Astrocyte of the spinal cord (primary cell): ENCODE data around the gene CEP95.
"Not testable (repeated sequence)": the region's sequence is repeated elsewhere in the genome, so short reads cannot be mapped to it uniquely, and the experiment has no call there.

Source experiments
- DNase-seq: peaks from one replicate; pipeline ENCODE4 v3.0.0; 2011; ENCODE audit warnings: low read depth, low spot score
- H3K4me3 ChIP-seq: 2 replicates; pipeline ENCODE4 v1.5.1; 2011; ENCODE audit warnings: low read depth, mild to moderate bottlenecking, low read length, moderate library complexity
- CTCF ChIP-seq: IDR thresholded peaks from 2 replicates; pipeline ENCODE4 v1.5.1; 2012; ENCODE audit warnings: low read depth, mild to moderate bottlenecking, low read length, inconsistent platforms
- in situ Hi-C: cut with HindIII; loops from 2 replicates; pipeline ENCODE4 v1.10.0; 2017; ENCODE audit warnings: low sequenced_read_pairs

CEP95 gene

GRCh38 chr17:64573214-64573613 is 66.4 kb downstream of the CEP95 start:
- no peak for DNase-seq
- in situ Hi-C loops: no loop called here
- no peak for TF ChIP-seq CTCF
- H3K4me3 ChIP-seq: no peak overlapping the region

GRCh38 chr17:64574646-64575045 is 67.9 kb downstream of the CEP95 start:
- DNase-seq: no peak
- in situ Hi-C loops: no loop called here
- TF ChIP-seq CTCF: no peak
- H3K4me3 ChIP-seq: no peak overlapping the region

GRCh38 chr17:64575431-64575830 is 68.7 kb downstream of the CEP95 start:
- no peak for TF ChIP-seq CTCF
- H3K4me3 ChIP-seq: no peak overlapping the region
- no peak for DNase-seq
- in situ Hi-C loops: no loop called here

DNA sequence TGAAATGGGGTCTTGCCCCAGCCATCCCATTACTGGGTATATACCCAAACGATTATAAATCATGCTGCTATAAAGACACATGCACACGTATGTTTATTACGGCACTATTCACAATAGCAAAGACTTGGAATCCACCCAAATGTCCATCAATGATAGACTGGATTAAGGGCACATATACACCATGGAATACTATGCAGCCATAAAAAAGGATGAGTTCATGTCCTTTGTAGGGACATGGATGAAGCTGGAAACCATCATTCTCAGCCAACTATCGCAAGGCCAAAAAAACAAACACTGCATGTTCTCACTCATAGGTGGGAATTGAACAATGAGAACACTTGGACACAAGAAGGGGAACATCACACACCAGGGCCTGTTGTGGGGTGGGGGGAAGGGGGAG is 70.2 kb downstream of the CEP95 start:
- H3K4me3 ChIP-seq, DNase-seq, in situ Hi-C loops: not testable (repeated sequence)

DNA sequence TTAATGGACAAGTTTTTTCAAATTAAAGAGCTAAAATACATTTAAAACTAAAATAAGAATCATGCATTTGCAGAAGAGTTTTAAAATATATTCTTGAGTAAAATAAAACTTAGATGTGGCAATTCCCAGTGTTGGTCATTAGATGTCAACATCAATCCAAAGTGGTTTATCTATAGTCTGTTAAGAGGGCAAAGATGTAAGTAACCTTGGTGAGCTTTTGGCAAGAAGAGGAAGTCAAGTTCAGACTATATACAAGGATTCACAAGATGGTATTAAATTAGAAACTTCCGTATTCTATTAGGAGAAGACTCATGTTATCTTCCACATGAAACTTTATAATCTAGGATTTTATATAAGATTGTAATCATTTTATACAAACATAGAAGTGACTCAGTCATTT is 73.1 kb downstream of the CEP95 start:
- in situ Hi-C loops: no loop called here
- DNase-seq: no peak
- no peak for TF ChIP-seq CTCF
- H3K4me3 ChIP-seq: no peak overlapping the region

GRCh38 chr17:64580384-64581315 is 73.9 kb downstream of the CEP95 start:
- no peak overlapping the region for H3K4me3 ChIP-seq
- in situ Hi-C loops: no loop called here
- no peak for TF ChIP-seq CTCF
- no peak for DNase-seq

GRCh38 chr17:64583038-64583437 is 76.3 kb downstream of the CEP95 start:
- no peak for DNase-seq
- no peak overlapping the region for H3K4me3 ChIP-seq
- in situ Hi-C loops: no loop called here
- TF ChIP-seq CTCF: no peak
